ENCODE measurements around the gene GUSB. TPM values are rescaled to one million over a fixed set of nuclear protein-coding genes. Genes with fewer than 3 reads are reported as not detected.

Gene GUSB
- total and polyA plus RNA-seq, 9 of the 15 experiments (the other 6 are each of a cell fraction or from before 2014, with no cell fraction given) = 22.7 to 102 (median 60.1) TPM

DNA sequence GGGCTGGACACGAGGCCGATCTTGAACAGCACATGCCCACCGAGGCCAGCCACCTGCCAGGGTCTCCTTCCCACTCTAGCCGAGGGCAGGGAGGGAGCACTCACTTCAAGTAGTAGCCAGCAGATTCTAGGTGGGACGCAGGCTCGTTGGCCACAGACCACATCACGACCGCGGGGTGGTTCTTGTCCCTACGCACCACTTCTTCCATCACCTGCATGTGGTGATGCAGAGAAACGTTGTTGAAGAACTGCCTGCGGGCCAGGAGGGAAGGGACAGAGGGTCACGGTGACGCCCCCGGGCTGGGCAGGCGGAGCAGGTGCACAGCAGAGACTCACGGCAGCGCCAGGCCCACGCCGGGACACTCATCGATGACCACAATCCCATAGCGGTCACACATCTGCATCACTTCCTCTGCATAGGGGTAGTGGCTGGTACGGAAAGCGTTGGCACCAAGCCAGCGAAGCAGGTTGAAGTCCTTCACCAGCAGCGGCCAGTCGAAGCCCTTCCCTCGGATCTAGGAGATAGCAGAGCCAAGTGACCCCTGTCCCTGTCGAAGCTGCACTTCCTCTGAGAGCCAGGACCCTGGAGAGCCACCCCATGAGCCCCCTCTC, 7.7 kb downstream of the GUSB start:
- Histone ChIP-seq H3K9me1 (ENCODE audit: control insufficient read depth, insufficient read depth, low read length) (peaks cover 7% of the 10 kb centered on the region), H3K27ac (ENCODE audit: extremely low read depth, low read depth, low read length) (no peak overlapping the region), H3K27me3 (ENCODE audit: control insufficient read depth in 2 of 2, insufficient read depth in 2 of 2, low read length in 2 of 2) (no peaks in the 10 kb centered on the region), H3K36me3 (ENCODE audit: control insufficient read depth, insufficient read depth, low read length) (peaks cover 89% of the 10 kb centered on the region), H3K4me1 (replicated peaks in 1 of 2; ENCODE audit: control insufficient read depth in 2 of 2, insufficient read depth in 2 of 2, low read length in 2 of 2) (peaks cover 0 to 5% of the 10 kb centered on the region in 2 experiments; a peak in 1 of 5 replicates), H4K20me1 (replicated peaks; ENCODE audit: control insufficient read depth, insufficient read depth, low read length) (peaks cover 4% of the 10 kb centered on the region; the same call in 1 of the 2 replicates), H3K4me2 (ENCODE audit: insufficient read depth, low read length) (no peak overlapping the region), H3K9ac (ENCODE audit: insufficient read depth in 1 of 2, low read depth in 2 of 2, low read length in 2 of 2) (peak overlapping the region in 1 of 2 experiments; percentile 32; a peak in 1 of 4 replicates), H3K79me2 (ENCODE audit: control insufficient read depth, insufficient read depth, low read length) (0 out of 3 replicates have a peak, but pooled peaks cover 1% of the 10 kb centered on the region), H2AFZ (ENCODE audit: low read depth, low read length) (no peak overlapping the region), H3K4me3 (no peak overlapping the region), H3K9me3 (replicated peaks; ENCODE audit: control insufficient read depth, insufficient read depth, low read depth, low read length) (no peaks in the 10 kb centered on the region)
- POLR2A ChIA-PET = no interaction called here
- no peak for DNase-seq (ENCODE audit: extremely low read depth in 1 of 4, low spot score in 3 of 4)
- CTCF ChIA-PET (ENCODE audit: low intra/inter-chr PET ratio) = no interaction called here
- intact Hi-C loops (cut with micrococcal nuclease) (no loop called here), in situ Hi-C loops (cut with MboI) (no loop called here)
- FAIRE-seq = no peak
- 93% methylated on average over 28 of the region's 29 CpGs for WGBS (ENCODE audit: insufficient coverage, low coverage, missing lambda C conversion rate)
- no TSS peak for BruUV-seq (replicated peaks)
- ATAC-seq = no peak
- TF ChIP-seq POLR2G (IDR thresholded peaks at IDR 0.05; ENCODE audit: low read depth, low read length) (peak; percentile 63; the same call in 1 of the 2 replicates), XRCC3 (IDR thresholded peaks at IDR 0.05) (no peak), PTTG1 (tag; IDR thresholded peaks at IDR 0.05; ENCODE audit: low read depth) (no peak), ZNF57 (CRISPR knock-in tag; IDR thresholded peaks at IDR 0.05) (no peak), NFIC (IDR thresholded peaks at IDR 0.05) (peak; percentile 88), CBX5 (IDR thresholded peaks at IDR 0.05; ENCODE audit: borderline replicate concordance, low read depth) (no peak), ZFPM2 (CRISPR knock-in tag; IDR thresholded peaks at IDR 0.05) (no peak), RBFOX2 (IDR thresholded peaks at IDR 0.05; ENCODE audit: low read depth, low read length) (peak; percentile 33)
- TF ChIP-seq, protein P1, sequence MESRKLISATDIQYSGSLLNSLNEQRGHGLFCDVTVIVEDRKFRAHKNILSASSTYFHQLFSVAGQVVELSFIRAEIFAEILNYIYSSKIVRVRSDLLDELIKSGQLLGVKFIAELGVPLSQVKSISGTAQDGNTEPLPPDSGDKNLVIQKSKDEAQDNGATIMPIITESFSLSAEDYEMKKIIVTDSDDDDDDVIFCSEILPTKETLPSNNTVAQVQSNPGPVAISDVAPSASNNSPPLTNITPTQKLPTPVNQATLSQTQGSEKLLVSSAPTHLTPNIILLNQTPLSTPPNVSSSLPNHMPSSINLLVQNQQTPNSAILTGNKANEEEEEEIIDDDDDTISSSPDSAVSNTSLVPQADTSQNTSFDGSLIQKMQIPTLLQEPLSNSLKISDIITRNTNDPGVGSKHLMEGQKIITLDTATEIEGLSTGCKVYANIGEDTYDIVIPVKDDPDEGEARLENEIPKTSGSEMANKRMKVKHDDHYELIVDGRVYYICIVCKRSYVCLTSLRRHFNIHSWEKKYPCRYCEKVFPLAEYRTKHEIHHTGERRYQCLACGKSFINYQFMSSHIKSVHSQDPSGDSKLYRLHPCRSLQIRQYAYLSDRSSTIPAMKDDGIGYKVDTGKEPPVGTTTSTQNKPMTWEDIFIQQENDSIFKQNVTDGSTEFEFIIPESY (CRISPR knock-in tag; IDR thresholded peaks at IDR 0.05) = 0 out of 2 replicates have a peak, but pooled peaks have one; percentile 19

Data from K562 (cell line).